ENCODE measurements around the gene TRIM63. TPM values are rescaled to one million over a fixed set of nuclear protein-coding genes. Genes with fewer than 3 reads are reported as not detected.

TRIM63 gene
- total and polyA plus RNA-seq, 2 donors (not counting 3 experiments of a cell fraction or from before 2014, with no cell fraction given), result not detected

DNA sequence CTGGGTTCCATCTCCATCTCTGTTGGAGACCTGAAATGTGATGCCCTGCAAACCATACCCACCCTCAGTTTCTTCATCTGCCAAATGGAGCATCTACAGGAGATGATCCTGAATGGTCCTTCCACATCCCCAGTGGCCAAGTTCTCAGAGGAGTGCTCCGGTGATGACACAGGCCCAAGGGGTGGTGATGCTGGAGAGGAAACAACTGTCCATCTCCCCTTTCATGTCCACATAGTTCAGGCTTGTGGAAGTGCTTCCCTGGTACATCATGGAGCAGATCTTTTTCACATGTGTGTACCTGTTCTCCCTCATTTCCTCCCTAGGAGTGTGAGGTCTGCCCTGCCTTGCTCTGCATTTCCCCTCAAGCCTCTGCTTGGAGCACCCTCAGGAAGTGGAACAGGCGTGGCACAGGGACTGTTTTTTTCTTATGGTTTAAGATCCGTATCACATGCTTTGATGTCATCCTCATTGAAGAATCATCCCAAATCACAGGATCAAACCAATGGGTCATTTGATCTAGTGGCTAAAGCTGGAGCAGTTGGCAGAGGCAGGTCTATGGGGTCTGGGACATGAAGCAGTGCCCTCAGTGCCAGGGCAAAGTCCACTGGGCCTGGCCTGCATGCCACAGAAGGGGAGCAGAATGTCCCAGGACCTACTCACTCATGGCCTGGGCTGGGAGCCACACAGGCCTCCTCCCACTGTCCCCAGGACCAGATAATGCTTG lies 8.2 kb upstream of the TRIM63 start:
- Histone ChIP-seq H3K79me2 (ENCODE audit: control insufficient read depth, insufficient read depth, low read length) (no peaks in the 10 kb centered on the region), H3K36me3 (ENCODE audit: control insufficient read depth in 2 of 2, extremely low read depth in 1 of 2, insufficient read depth in 2 of 2, low read length in 2 of 2) (no peaks in the 10 kb centered on the region), H3K4me3 (replicated peaks in 1 of 3; ENCODE audit: insufficient read depth in 1 of 3, low read depth in 1 of 3, low read length in 3 of 3) (no peak overlapping the region), H3K9me1 (replicated peaks; ENCODE audit: control insufficient read depth, extremely low read depth, insufficient read depth, low read length) (no peaks in the 10 kb centered on the region), H2AFZ (ENCODE audit: low read depth, low read length) (no peak overlapping the region), H3K27me3 (ENCODE audit: control insufficient read depth in 2 of 2, insufficient read depth in 2 of 2, low read length in 2 of 2) (peaks cover 0 to 2% of the 10 kb centered on the region in 2 experiments), H3K4me2 (ENCODE audit: insufficient read depth, low read length) (no peak overlapping the region), H4K20me1 (replicated peaks; ENCODE audit: control insufficient read depth, extremely low read depth, insufficient read depth, low read length) (no peaks in the 10 kb centered on the region), H3K9me3 (replicated peaks; ENCODE audit: control insufficient read depth, insufficient read depth, low read length) (no peaks in the 10 kb centered on the region), H3K27ac (ENCODE audit: insufficient read depth, low read depth, low read length) (no peak overlapping the region), H3K9ac (replicated peaks; ENCODE audit: extremely low read depth, insufficient read depth, low read length) (no peak overlapping the region), H3K4me1 (ENCODE audit: control insufficient read depth, extremely low read depth, insufficient read depth, low read length) (no peaks in the 10 kb centered on the region)
- intact Hi-C loops (cut with micrococcal nuclease) (no loop called here), dilution Hi-C loops (cut with MboI; ENCODE audit: extremely low pct_ligation_motif_present, low sequenced_read_pairs) (no loop called here)
- no TSS peak for BruUV-seq (replicated peaks)
- POLR2A ChIA-PET, result no interaction called here
- TF ChIP-seq POLR2AphosphoS5 (IDR thresholded peaks at IDR 0.05; ENCODE audit: insufficient read depth, low read depth, low read length) (no peak), EZH2 (IDR thresholded peaks at IDR 0.05; ENCODE audit: borderline replicate concordance, low read depth, low read length, severe bottlenecking) (no peak), MYC (IDR thresholded peaks at IDR 0.05; ENCODE audit: low read depth, low read length) (no peak), GATA2 (IDR thresholded peaks at IDR 0.05; ENCODE audit: insufficient read depth, insufficient read length, low read depth, low read length) (no peak), FOS (IDR thresholded peaks at IDR 0.05; ENCODE audit: borderline replicate concordance, insufficient read depth, low read length) (no peak), POLR2A (IDR thresholded peaks at IDR 0.05; ENCODE audit: low read depth, low read length) (no peak), JUN (IDR thresholded peaks at IDR 0.05; ENCODE audit: borderline replicate concordance, insufficient read depth, insufficient read length, low read depth) (no peak)
- TF ChIP-seq, protein P1, sequence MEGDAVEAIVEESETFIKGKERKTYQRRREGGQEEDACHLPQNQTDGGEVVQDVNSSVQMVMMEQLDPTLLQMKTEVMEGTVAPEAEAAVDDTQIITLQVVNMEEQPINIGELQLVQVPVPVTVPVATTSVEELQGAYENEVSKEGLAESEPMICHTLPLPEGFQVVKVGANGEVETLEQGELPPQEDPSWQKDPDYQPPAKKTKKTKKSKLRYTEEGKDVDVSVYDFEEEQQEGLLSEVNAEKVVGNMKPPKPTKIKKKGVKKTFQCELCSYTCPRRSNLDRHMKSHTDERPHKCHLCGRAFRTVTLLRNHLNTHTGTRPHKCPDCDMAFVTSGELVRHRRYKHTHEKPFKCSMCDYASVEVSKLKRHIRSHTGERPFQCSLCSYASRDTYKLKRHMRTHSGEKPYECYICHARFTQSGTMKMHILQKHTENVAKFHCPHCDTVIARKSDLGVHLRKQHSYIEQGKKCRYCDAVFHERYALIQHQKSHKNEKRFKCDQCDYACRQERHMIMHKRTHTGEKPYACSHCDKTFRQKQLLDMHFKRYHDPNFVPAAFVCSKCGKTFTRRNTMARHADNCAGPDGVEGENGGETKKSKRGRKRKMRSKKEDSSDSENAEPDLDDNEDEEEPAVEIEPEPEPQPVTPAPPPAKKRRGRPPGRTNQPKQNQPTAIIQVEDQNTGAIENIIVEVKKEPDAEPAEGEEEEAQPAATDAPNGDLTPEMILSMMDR (IDR thresholded peaks at IDR 0.05; ENCODE audit: extremely low read depth in 1 of 2, insufficient read depth in 1 of 2, low read depth in 1 of 2, low read length in 2 of 2), result no peak
- TF ChIP-seq, protein P2, sequence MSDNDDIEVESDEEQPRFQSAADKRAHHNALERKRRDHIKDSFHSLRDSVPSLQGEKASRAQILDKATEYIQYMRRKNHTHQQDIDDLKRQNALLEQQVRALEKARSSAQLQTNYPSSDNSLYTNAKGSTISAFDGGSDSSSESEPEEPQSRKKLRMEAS (IDR thresholded peaks at IDR 0.05; ENCODE audit: insufficient read depth, insufficient read length), result no peak
- FAIRE-seq (no peak), DNase-seq (ENCODE audit: low read depth, low spot score) (no peak)
- CTCF ChIA-PET, result no interaction called here
